ENCODE data around the gene AEN. TPM values are rescaled to one million over a fixed set of nuclear protein-coding genes. Genes with fewer than 3 reads are reported as not detected.

The AEN gene
- total RNA-seq, 1 donor from 2014 or later: 34.6 TPM

- no peaks in the 10 kb centered on the region for H3K9me3 ChIP-seq
- ATAC-seq (no peak), DNase-seq (no peak)
- no peak overlapping the region for H3K27ac ChIP-seq
- intact Hi-C loops (cut with DNase I): no loop called here
- no peaks in the 10 kb centered on the region for H3K36me3 ChIP-seq
- no peak for TF ChIP-seq CTCF (IDR thresholded peaks at IDR 0.05)
- H3K27me3 ChIP-seq: peaks cover 8% of the 10 kb centered on the region
- no peak overlapping the region for H3K4me3 ChIP-seq
- no peaks in the 10 kb centered on the region for H3K4me1 ChIP-seq
Observed at GRCh38 chr15:88674661-88675060, 53.5 kb downstream of the AEN start.

DNA sequence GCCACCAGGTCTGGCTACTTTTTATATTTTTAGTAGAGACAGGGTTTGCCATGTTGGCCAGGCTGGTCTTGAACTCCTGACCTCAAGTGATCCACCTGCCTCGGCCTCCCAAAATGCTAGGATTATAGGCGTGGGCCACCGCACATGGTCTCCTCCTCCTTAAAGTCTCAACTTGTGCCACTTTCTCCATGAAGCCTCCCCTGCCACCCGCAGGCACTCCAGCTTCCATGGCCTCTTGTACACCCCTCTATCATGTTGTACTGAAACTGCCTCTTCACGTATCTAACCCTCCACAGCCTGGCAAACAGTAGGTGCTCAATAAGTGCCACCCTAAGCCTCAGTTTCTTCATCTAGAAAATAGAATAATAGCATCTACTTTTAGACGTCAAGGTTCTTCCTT lies 57.6 kb downstream of the AEN start:
- Histone ChIP-seq H3K4me1 (no peaks in the 10 kb centered on the region), H3K27me3 (no peaks in the 10 kb centered on the region), H3K27ac (no peak overlapping the region), H3K9me3 (no peaks in the 10 kb centered on the region), H3K4me3 (no peak overlapping the region), H3K36me3 (no peaks in the 10 kb centered on the region)
- intact Hi-C loops (cut with DNase I): no loop called here
- ATAC-seq: no peak
- TF ChIP-seq CTCF (IDR thresholded peaks at IDR 0.05): no peak
- no peak for DNase-seq

- DNase-seq (no peak), ATAC-seq (no peak)
- intact Hi-C loops (cut with DNase I): no loop called here
- no peaks in the 10 kb centered on the region for H3K36me3 ChIP-seq
- H3K9me3 ChIP-seq: no peaks in the 10 kb centered on the region
- no peak for TF ChIP-seq CTCF (IDR thresholded peaks at IDR 0.05)
- no peaks in the 10 kb centered on the region for H3K4me1 ChIP-seq
- no peak overlapping the region for H3K4me3 ChIP-seq
- H3K27ac ChIP-seq: no peak overlapping the region
- no peaks in the 10 kb centered on the region for H3K27me3 ChIP-seq
Observed at GRCh38 chr15:88680241-88681001, 59.3 kb downstream of the AEN start.

DNA sequence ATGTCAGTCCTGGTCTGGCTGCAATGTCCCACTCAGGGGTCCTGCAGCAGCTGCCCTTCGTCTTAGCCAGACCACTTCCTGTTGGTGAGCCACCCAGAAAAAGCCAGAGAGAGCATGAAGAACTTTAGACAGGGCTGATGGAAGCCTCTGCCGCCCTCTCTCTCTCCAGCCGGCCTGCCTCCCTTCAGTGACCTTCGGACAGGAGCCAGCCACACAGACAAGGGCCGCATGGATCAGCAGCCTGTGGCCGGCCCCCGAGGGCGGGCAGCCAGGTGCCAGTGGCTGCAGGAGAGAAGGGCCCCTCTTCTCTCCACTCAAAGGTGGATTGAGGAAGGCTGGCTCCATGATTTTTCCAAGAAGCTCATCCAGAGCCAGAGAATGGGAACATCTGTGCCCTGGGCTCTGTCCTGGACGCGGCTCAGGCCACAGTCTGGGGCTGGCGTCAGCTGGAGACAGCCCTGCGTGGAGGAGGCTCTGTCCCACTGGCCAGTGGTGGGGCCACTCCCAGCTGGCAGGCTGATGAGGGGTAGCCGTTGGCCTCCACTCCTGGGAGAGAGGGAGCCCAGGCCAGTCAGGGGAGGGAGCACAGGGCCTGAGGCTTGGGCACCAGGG lies 60.6 kb downstream of the AEN start:
- H3K4me3 ChIP-seq: no peak overlapping the region
- no peak for ATAC-seq
- DNase-seq: no peak
- H3K36me3 ChIP-seq: no peaks in the 10 kb centered on the region
- H3K27me3 ChIP-seq: no peaks in the 10 kb centered on the region
- H3K4me1 ChIP-seq: no peaks in the 10 kb centered on the region
- H3K27ac ChIP-seq: no peak overlapping the region
- intact Hi-C loops (cut with DNase I): no loop called here
- H3K9me3 ChIP-seq: no peaks in the 10 kb centered on the region
- no peak for TF ChIP-seq CTCF (IDR thresholded peaks at IDR 0.05)

Small RNAs within 50 kb of the gene (microRNA-seq; reads per million reads assigned to microRNA genes)
- gene MIR1179 (ENCODE audit: borderline microRNAs expressed) (not detected), gene MIR3529 (ENCODE audit: borderline microRNAs expressed) (not detected), gene MIR7-2 (ENCODE audit: borderline microRNAs expressed) (not detected)

Other genes with a start within 250 kb of the AEN start
- gene MRPL46, start 154.0 kb upstream of the AEN start, total RNA-seq: 17.0 TPM
- 33.7 TPM for gene MRPS11, start 153.6 kb upstream of the AEN start, total RNA-seq
- 5.4 TPM for gene DET1, start 74.7 kb upstream of the AEN start, total RNA-seq
- gene ISG20, start 17.7 kb downstream of the AEN start, total RNA-seq: 34.9 TPM
- 0.06 TPM for gene ACAN, start 182.1 kb downstream of the AEN start, total RNA-seq